Motor neuron (in vitro differentiated cells): ENCODE data around the gene SNX8. TPM values are rescaled to one million over a fixed set of nuclear protein-coding genes. Genes with fewer than 3 reads are reported as not detected.

ENCODE experiments used
- ATAC-seq, 8 experiments: fragments of 200-7000 bp; cut with Tn5 transposase; replicated peaks in 6 of 8; 2 replicates each; pipeline ENCODE4 v1.8.0; 2021; ENCODE audit warnings: mild to moderate bottlenecking in 8 of 8, moderate library complexity in 8 of 8
- H3K27ac ChIP-seq, 2 donors: fragments of 250-450 bp; sonication (Bioruptor Pico); 2 replicates each; pipeline ENCODE4 v1.9.0; 2021; ENCODE audit warnings: antibody characterized with exemption in 2 of 2, mild to moderate bottlenecking in 2 of 2, moderate library complexity in 1 of 2
- H3K4me1 ChIP-seq, 2 donors: fragments of 250-450 bp; sonication (Bioruptor Pico); replicated peaks in 1 of 2; 2 replicates each; pipeline ENCODE4 v1.6.1; 2021; ENCODE audit warnings: antibody characterized with exemption in 2 of 2, mild to moderate bottlenecking in 2 of 2, moderate library complexity in 1 of 2
- H3K4me3 ChIP-seq, 5 donors: fragments of 250-450 bp; sonication (Bioruptor Pico); 2 replicates each; pipeline ENCODE4 v1.9.0; 2021; ENCODE audit warnings: antibody characterized with exemption in 5 of 5, mild to moderate bottlenecking in 5 of 5, moderate library complexity in 4 of 5
- WGBS, 10 experiments: fragments of 450-650 bp; shearing (Covaris generic); methylation state at CpG; one replicate each; pipeline ENCODE4 v1.0.0; 2022; 5-methylcytosine and 5-hydroxymethylcytosine counted together
- in situ Hi-C, 9 experiments: fragments of 400-800 bp; cut with MboI; loops; one replicate each; pipeline ENCODE4 v1.15.0; 2021; ENCODE audit warnings: low sequenced_read_pairs in 9 of 9, low pct_unique_long_range_greater_than_20kb in 2 of 9; ENCODE audit not compliant: unreplicated experiment in 9 of 9
- total RNA-seq, 8 experiments: library from RNA; unstranded; fragments of 300-600 nt; gene quantifications; 2 replicates each; pipeline versions ENCODE4 v1.2.3 to v1.2.4, GENCODE V29; 2022

SNX8 gene
- total RNA-seq, 8 experiments from 2014 or later = 2.8 to 10.3 (median 6.9) TPM

- 88 to 100% (median 100%) methylated on average over 1 to 13 of the region's 23 CpGs; no CpG with 5 or more reads in 3 of the 10 experiments for WGBS, 10 experiments
Measured at GRCh38 chr7:2264158-2264557, 50.1 kb downstream of the SNX8 start.

GRCh38 chr7:2263176-2263575 is 51.1 kb downstream of the SNX8 start:
- no peak for ATAC-seq
- no peak overlapping the region for H3K4me3 ChIP-seq
- WGBS, 10 experiments = 80 to 100% (median 93%) methylated on average over 1 to 6 of the region's 18 CpGs; no CpG with 5 or more reads in 5 of the 10 experiments
- in situ Hi-C loops = no loop called here
- no peak overlapping the region for H3K27ac ChIP-seq
- H3K4me1 ChIP-seq = no peaks in the 10 kb centered on the region

More at GRCh38 chr7:2264158-2264557, 50.1 kb downstream of the SNX8 start:
- H3K27ac ChIP-seq = no peak overlapping the region
- in situ Hi-C loops = no loop called here
- no peaks in the 10 kb centered on the region for H3K4me1 ChIP-seq
- H3K4me3 ChIP-seq = no peak overlapping the region
- ATAC-seq = no peak

DNA sequence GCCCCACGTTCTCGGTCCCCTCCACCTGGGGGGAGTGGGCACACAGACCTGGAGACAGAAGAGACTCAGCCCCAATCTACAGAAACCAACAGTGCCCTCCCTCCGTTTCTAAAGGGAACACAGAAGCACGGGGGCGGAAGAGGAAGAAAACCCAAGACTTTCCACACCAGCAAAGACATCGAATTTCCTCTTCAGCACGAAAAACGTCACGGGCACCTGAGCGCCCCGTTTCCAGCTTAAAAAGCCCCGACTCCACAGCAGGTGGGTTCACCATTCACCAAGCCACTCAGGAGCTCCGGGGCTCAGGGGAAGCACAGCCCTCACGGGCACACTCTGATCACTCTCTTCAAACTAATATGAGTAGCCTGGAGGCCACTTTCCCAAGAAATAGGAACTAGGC is 52.6 kb downstream of the SNX8 start:
- in situ Hi-C loops = no loop called here
- no peaks in the 10 kb centered on the region for H3K4me1 ChIP-seq
- WGBS, 10 experiments = 87 to 100% (median 94%) methylated on average over 1 to 12 of the region's 14 CpGs; no CpG with 5 or more reads in 4 of the 10 experiments
- H3K27ac ChIP-seq = no peak overlapping the region
- no peak overlapping the region for H3K4me3 ChIP-seq
- ATAC-seq = no peak

- no peaks in the 10 kb centered on the region for H3K4me1 ChIP-seq
- no peak overlapping the region for H3K27ac ChIP-seq
- WGBS, 10 experiments = 86 to 100% (median 100%) methylated on average over 1 to 2 of the region's 5 CpGs; no CpG with 5 or more reads in 5 of the 10 experiments
- peak in 2 of 8 experiments; percentile 56 to 68 for ATAC-seq
- H3K4me3 ChIP-seq = no peak overlapping the region
- in situ Hi-C loops = no loop called here
Measured at GRCh38 chr7:2260820-2261219, 53.4 kb downstream of the SNX8 start.

- no peak overlapping the region for H3K27ac ChIP-seq
- ATAC-seq = no peak
- WGBS, 10 experiments = 57 to 100% (median 76%) methylated on average over 1 to 2 of the region's 9 CpGs; no CpG with 5 or more reads in 4 of the 10 experiments
- in situ Hi-C loops = no loop called here
- H3K4me1 ChIP-seq = no peaks in the 10 kb centered on the region
- no peak overlapping the region for H3K4me3 ChIP-seq
Measured at GRCh38 chr7:2259480-2259879, 54.8 kb downstream of the SNX8 start.

DNA sequence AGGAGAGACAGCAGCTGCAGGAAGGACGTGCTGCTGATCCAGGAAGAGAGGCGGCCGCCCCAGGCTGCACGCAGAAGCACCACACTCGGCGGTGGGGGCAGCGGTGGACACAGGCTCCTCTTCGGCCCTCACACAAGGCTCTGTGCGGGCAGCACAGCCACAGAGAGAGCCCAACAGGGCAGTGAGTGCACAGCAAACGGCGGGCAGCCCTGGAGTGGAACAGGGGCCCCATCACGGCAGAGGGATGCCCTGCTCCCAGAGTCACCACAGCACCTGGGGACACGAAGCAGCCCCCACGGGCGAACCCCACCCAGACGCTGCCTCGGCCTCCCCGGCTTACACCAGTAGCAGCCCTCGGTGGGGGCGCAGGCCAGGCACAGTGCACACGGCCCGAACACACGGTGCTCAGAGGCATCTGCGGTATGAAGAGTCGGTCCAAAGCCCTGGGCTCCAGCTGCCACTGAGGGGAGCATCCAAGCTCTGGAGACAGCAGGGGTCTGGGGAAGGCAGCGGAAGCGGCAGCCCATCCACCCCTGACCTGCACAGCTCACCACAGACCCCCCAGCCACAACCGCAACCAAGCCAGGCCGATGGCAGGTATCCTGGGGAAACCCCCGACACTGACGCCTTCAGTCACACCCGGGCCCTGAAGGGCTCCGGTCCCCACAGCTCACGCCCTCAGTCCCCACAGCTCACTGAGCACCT is 55.4 kb downstream of the SNX8 start:
- in situ Hi-C loops = no loop called here
- WGBS, 10 experiments = 80 to 97% (median 94%) methylated on average over 1 to 6 of the region's 34 CpGs; no CpG with 5 or more reads in 5 of the 10 experiments

GRCh38 chr7:2257651-2258050 is 56.6 kb downstream of the SNX8 start:
- no peak overlapping the region for H3K4me3 ChIP-seq
- in situ Hi-C loops = no loop called here
- no peak overlapping the region for H3K27ac ChIP-seq
- ATAC-seq = no peak
- H3K4me1 ChIP-seq = no peaks in the 10 kb centered on the region
- 79 to 100% (median 94%) methylated on average over 1 to 8 of the region's 17 CpGs; no CpG with 5 or more reads in 3 of the 10 experiments for WGBS, 10 experiments

More for the DNA sequence above, 55.4 kb downstream of the SNX8 start:
- no peak for ATAC-seq
- H3K4me3 ChIP-seq = no peak overlapping the region
- no peak overlapping the region for H3K27ac ChIP-seq
- H3K4me1 ChIP-seq = no peaks in the 10 kb centered on the region

- no peak for ATAC-seq
- no peak overlapping the region for H3K27ac ChIP-seq
- H3K4me1 ChIP-seq = no peaks in the 10 kb centered on the region
- in situ Hi-C loops = no loop called here
- no peak overlapping the region for H3K4me3 ChIP-seq
- 90 to 100% (median 100%) methylated on average over 1 to 9 of the region's 38 CpGs; no CpG with 5 or more reads in 3 of the 10 experiments for WGBS, 10 experiments
Measured at GRCh38 chr7:2257046-2257551, 57.1 kb downstream of the SNX8 start.

DNA sequence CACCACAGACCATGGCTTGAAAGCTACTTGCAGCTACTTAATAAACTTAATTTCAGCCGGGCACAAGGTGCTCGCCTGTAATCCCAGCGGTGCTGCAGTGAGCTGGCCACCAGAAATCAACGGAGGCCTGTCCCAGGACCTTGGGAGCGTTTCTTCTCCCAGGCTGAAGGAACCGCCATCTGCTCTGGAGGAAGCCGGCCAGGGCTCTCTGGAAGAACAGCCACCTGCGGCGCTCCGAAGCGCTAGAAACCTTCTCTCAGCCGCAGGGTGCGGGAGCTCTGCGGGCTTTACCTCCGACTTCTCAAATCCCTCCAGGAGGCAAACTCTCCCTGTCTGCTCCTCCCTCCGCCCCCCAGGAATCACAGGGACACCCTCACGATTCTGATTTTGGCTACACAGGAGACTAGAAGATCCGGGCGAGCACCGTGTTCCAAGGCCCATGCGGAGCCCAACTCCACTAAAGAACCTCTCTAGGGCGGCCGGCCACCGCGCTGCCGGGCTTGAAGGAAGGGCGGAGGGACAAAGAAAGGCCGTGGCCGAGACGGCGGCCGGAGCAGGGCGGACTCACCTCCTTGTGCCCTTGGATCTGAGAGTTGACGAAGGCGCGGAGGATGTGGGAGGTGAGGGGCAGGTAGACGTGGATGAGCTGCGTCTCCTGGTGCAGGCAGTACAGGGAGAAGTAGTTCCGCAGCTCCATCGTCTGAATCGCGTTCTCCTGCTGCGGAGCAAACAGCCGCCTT is 57.8 kb downstream of the SNX8 start:
- ATAC-seq = no peak
- WGBS, 10 experiments = 82 to 100% (median 96%) methylated on average over 1 to 14 of the region's 44 CpGs; no CpG with 5 or more reads in 4 of the 10 experiments
- no peaks in the 10 kb centered on the region for H3K4me1 ChIP-seq
- no peak overlapping the region for H3K4me3 ChIP-seq
- in situ Hi-C loops = no loop called here
- no peak overlapping the region for H3K27ac ChIP-seq

DNA sequence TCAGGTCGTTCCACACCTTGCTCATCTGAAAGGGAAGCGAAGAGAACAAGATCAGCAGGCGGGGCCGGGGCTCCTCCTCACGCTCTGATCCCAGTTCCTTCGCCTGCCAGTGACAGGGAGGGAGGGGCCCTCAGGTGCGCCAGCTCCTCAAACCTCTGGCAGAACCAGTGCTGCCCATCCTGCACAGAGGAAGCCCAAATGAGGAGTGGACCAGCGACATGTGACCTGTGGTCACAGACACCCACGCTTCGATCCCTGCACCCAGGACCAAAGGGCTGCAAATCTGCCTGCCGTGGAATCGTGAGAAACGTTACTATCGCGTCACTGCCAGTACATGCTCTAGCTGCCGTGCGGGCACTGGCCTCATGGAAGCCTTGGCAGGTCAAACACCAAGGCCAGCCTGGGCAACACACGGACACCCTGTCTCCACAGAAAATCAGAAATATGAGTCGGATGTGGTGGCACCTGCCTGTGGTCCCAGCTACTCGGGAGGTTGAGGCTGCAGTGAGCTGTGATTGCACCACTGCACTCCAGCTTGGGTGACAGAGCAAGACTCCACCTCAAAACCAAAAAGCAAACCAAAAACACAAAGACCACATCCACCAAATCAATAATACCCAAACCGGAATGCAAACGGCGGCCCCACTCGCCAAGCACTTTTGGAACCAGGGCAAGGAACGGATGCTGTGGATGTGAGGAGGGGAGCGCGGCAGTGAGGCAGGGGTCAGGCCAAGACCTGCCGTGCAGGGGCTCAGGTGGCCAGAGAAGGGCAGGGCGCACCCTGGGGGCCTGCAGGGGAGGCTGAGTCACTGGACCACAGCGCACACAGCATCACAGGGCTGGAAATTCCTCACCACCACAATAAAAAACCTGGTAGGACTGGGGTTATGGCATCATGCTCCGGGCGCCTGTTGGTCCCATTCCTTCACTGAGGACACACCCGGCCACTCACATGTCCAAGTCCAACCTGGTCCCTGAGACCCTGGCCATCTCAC is 58.8 kb downstream of the SNX8 start:
- in situ Hi-C loops = no loop called here
- 82 to 100% (median 93%) methylated on average over 1 to 13 of the region's 33 CpGs; no CpG with 5 or more reads in 4 of the 10 experiments for WGBS, 10 experiments

DNA sequence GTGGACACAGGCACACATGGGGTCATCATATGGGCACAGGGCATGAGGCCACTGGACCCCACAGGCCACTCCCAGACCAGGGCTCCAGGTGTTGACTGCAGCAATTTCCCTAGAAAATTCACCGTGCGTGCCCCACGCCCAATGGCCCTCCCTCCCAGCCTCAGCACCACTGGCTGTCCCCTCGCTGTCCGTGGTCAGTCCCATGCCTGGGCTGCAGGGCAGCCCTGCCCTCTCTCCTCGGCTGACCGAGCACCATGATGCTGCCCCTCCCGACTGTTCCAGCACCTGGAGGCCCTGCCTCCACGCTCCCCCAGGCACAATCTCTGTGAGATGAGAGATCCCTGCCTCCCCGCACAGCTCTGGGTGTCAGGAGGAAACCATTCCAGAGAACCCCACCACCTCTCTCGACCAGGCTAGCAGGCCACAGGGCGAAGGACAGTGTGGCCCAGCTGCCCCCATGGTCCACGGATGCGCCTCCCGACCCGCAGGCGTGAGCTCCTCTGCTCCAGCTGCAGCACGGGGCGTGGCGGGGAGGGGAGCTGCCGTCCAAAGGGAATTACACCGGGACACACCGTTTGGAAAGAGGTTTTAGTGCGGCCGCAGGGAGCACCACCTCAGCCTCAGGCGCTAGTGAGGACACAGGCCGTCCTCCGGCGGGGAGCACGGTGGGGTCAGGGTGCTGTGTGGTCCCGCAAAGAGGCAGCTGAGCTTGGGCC is 59.7 kb downstream of the SNX8 start:
- in situ Hi-C loops = no loop called here
- peak in 1 of 8 experiments; percentile 9 for ATAC-seq
- Histone ChIP-seq H3K4me3 (no peak overlapping the region), H3K4me1 (no peaks in the 10 kb centered on the region), H3K27ac (no peak overlapping the region)
- 96 to 100% methylated on average over 1 to 4 of the region's 31 CpGs; no CpG with 5 or more reads in 8 of the 10 experiments for WGBS, 10 experiments

More for the DNA sequence above, 58.8 kb downstream of the SNX8 start:
- H3K4me3 ChIP-seq = no peak overlapping the region
- no peak overlapping the region for H3K27ac ChIP-seq
- H3K4me1 ChIP-seq = no peaks in the 10 kb centered on the region
- no peak for ATAC-seq
